ENCODE measurements around the gene PON1.

PON1 gene

GRCh38 chr7:95316588-95316987 is 7.7 kb downstream of the PON1 start:
- DNase-seq: no peak

GRCh38 chr7:95312561-95312960 is 11.8 kb downstream of the PON1 start:
- DNase-seq: no peak

- no peak for DNase-seq
Observed at GRCh38 chr7:95311389-95311788, 12.9 kb downstream of the PON1 start.

GRCh38 chr7:95309951-95310350 is 14.4 kb downstream of the PON1 start:
- DNase-seq: no peak

- no peak for DNase-seq
Observed at GRCh38 chr7:95304990-95305389, 19.3 kb downstream of the PON1 start.

GRCh38 chr7:95303013-95303905 is 21.1 kb downstream of the PON1 start:
- peak; percentile 40 for DNase-seq

GRCh38 chr7:95298091-95298490 is 26.2 kb downstream of the PON1 start:
- DNase-seq: no peak

- no peak for DNase-seq
Observed at GRCh38 chr7:95297041-95297440, 27.3 kb downstream of the PON1 start.

GRCh38 chr7:95296456-95296855 is 27.9 kb downstream of the PON1 start:
- no peak for DNase-seq

- no peak for DNase-seq
Observed at GRCh38 chr7:95295397-95295796, 28.9 kb downstream of the PON1 start.

- DNase-seq: no peak
Observed at GRCh38 chr7:95290166-95290830, 34.0 kb downstream of the PON1 start.

- no peak for DNase-seq
Observed at GRCh38 chr7:95286096-95286495, 38.2 kb downstream of the PON1 start.

GRCh38 chr7:95279417-95279816 is 44.9 kb downstream of the PON1 start:
- DNase-seq: no peak

- peak; percentile 3 for DNase-seq
Observed at GRCh38 chr7:95276114-95276513, 48.2 kb downstream of the PON1 start.

GRCh38 chr7:95269640-95270039 is 54.7 kb downstream of the PON1 start:
- DNase-seq: no peak

GRCh38 chr7:95267754-95268153 is 56.6 kb downstream of the PON1 start:
- DNase-seq: no peak

- DNase-seq: no peak
Observed at GRCh38 chr7:95265634-95266033, 58.7 kb downstream of the PON1 start.

- peak; percentile 81 for DNase-seq
Observed at GRCh38 chr7:95264363-95264891, 59.9 kb downstream of the PON1 start.

- no peak for DNase-seq
Observed at GRCh38 chr7:95263785-95264362, 60.5 kb downstream of the PON1 start.

- DNase-seq: no peak
Observed at GRCh38 chr7:95262875-95263274, 61.5 kb downstream of the PON1 start.

- no peak for DNase-seq
Observed at GRCh38 chr7:95261895-95262415, 62.4 kb downstream of the PON1 start.

GRCh38 chr7:95255691-95256090 is 68.6 kb downstream of the PON1 start:
- DNase-seq: no peak

GRCh38 chr7:95253986-95254385 is 70.3 kb downstream of the PON1 start:
- DNase-seq: no peak
